Body of pancreas (tissue), 4 donors: ENCODE data around the gene LSAMP.

Experiments
- POLR2A ChIP-seq, 3 donors: fragments of 450-650 bp; IDR thresholded peaks; one replicate each; pipeline ENCODE4 v1.6.1; 2016; ENCODE audit warnings: antibody characterized with exemption in 3 of 3, mild to moderate bottlenecking in 2 of 3
- TF ChIP-seq, protein P1 (sequence below), 7 experiments: fragments of 450-650 bp in 4 of 7; fragments of 200-600 bp in 3 of 7; sonication (generic) in 3 of 7; IDR thresholded peaks; one replicate each; pipeline ENCODE4 v1.5.1; 2016 to 2019; ENCODE audit warnings: antibody characterized with exemption in 7 of 7

DNA sequence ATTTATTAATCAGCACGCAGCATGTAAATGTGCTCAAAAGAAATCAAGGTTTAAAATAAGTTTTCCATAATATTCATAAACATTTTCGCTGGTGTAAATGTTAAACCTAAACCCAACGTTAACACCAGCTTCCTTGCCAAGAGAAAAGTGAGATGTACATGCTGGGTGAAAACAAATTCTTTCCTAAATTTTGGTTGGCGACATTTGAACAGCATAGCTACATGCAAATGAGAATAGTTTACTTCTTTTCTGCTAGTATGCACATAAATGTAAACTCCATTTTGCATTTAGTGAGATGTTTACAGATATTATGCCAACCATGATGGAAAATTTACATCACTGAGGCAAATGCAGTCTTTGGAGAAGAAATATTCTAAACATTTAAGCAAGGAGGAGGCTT, 639.8 kb downstream of the LSAMP start:
- TF ChIP-seq, protein P1, sequence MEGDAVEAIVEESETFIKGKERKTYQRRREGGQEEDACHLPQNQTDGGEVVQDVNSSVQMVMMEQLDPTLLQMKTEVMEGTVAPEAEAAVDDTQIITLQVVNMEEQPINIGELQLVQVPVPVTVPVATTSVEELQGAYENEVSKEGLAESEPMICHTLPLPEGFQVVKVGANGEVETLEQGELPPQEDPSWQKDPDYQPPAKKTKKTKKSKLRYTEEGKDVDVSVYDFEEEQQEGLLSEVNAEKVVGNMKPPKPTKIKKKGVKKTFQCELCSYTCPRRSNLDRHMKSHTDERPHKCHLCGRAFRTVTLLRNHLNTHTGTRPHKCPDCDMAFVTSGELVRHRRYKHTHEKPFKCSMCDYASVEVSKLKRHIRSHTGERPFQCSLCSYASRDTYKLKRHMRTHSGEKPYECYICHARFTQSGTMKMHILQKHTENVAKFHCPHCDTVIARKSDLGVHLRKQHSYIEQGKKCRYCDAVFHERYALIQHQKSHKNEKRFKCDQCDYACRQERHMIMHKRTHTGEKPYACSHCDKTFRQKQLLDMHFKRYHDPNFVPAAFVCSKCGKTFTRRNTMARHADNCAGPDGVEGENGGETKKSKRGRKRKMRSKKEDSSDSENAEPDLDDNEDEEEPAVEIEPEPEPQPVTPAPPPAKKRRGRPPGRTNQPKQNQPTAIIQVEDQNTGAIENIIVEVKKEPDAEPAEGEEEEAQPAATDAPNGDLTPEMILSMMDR (IDR thresholded peaks at IDR 0.05): no peak
- TF ChIP-seq POLR2A (IDR thresholded peaks at IDR 0.05): no peak
